GM18511 (cell line): ENCODE data around the gene MLPH.

ENCODE experiments used
- ATAC-seq: cut with Tn5 transposase; IDR thresholded peaks from one replicate; pipeline ENCODE4 v1.9.1; 2021; ENCODE audit warnings: mild to moderate bottlenecking, moderate library complexity; ENCODE audit not compliant: unreplicated experiment

The MLPH gene

DNA sequence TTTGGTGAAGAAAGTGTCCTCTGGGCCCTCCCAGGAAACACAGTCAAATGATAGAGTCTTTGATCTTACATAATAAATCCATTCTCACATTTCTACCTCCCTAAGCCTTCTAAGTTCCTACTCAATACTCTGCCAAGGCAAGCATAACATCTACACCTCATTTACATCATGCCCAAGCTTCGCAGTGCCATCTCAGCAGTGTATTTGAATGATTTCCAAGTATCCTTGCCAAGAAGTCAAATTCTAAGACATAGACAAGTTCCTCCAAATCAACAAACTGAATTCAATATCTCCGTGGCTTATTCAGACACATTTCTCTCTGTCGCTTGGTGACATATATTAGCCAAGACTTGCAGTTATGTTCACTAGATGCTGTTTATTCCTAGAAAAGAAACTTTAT is 8.1 kb upstream of the MLPH start:
- ATAC-seq, result no peak

DNA sequence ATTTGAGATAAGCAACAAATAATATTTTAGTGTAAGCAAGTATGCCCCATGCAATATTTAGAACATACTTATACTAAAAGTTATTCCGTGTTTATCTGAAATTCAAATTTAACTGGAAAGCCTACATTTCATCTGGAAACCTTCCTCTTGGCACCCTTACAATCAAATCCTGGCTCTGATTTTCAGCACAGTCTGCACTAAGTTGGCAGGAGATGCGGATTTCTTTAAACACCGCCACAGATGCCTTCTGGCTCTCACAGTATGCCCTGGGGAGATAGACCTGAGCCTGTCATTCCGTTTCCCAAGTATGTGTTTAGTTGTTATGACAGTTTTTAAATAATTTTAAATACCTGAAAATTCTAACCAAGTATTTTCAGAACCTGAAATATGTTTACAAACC is 7.3 kb upstream of the MLPH start:
- ATAC-seq, result no peak

DNA sequence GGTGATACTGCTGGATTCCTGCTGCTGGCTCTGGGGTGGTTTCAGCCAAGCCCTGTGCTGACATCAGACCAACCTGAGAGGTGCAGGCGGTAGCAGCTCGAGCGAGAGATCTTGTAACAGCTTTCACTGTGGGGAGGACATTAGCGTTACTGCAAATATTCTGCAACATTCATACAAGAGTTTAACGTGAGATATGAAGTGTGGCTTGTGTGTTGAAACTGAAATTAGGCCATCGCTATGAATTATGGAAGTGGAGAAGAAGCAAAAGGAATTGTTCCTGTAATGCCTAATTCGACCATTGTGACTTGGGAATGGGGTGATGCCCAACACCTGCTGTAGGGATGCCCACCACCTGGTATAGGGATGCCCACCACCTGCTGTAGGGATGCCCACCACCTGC is 6.5 kb upstream of the MLPH start:
- no peak for ATAC-seq

DNA sequence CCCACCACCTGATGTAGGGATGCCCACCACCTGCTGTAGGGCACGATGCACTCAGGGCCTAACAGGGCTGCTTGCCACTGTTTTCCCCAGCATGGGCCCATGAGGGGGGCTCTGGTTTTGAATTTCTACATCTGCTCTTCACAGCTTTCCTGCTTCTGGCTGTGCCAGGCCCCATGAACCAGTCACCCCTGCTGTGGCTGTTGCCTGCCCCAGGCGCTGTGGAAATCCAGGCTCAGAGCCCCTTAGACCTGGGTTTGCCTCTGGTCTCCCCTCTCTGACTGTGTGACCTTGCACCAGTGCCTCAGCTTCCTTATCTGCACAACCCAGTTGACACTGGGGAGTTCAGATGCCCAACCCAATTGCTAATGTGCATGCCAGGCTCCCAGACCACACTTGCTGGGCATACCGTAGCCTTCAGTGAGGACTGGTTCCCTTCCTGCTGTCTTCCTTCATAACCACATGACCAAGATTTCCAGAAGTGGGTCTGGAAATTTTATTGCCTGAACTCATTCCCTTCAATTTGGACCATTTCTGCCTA is 6.0 kb upstream of the MLPH start:
- no peak for ATAC-seq

DNA sequence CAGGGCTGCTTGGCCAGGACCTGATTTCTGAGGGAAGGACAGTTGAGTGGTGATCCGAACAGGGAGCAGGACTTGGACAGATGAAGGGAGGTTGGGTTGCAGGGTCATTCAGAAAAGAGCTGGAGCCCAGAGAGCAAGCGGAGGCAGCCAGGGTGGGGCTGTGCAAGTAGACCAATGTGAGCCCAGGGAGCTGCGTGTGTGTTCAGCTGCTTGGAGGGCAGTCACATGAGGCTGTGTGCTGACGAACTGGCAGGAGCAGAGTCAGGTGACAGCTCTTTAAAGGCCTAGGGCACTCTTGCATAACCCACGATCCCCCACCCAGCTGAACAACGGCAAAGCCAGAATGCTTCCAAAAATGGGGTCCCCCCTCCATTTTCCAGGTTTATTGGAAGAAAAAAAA is 4.6 kb upstream of the MLPH start:
- no peak for ATAC-seq

DNA sequence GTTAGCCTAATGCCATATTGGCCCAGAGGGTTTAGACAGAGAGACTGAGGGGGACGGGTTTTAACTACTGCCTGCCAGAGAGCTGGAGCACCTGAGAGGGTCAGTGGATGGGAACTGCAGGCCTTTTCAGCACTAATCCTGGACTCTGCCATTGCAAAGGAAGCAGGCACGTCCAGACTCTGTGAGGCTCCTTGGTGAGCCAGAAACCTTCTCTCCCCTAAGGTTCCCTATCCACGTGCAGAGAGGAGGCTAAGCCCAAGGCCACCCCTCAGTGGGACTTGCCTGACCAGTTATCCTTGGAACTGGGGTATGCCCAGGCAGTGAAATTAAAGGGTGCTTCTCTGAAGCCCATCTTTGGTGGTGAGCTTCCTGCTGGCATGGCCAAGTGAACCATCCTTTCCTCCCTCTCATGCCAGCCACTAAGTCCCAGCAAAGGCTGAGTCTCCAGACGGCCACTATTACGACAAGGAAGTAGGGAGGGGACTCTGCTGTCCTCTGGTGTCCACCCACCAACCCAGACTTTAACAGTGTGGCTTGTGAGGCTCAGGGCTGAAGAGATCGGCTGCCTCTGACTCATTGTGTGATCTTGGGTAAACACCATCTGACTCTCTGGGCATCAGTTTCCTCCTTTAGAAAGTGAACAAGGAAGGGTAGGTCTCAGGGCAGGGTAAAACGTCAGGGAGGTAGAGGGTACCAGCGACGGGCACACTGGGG is 3.9 kb upstream of the MLPH start:
- no peak for ATAC-seq

DNA sequence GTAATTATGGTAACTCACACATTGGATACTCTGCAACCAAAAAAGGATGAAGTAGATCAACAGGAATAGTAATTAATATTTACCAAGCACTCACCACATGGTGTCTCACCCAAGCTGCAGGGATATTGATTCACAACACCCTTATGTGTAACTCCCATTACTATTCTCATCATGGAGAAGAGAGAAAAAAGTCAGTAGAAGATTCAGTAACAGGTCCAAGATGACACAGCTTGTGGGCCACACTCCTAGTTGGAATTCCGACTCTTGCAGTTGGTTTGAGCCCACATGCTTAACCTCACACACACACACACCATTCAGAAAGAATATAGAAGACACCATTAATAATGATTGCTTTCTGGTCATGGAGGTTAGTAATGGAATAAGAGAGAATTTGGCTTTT is 1.7 kb upstream of the MLPH start:
- no peak for ATAC-seq

DNA sequence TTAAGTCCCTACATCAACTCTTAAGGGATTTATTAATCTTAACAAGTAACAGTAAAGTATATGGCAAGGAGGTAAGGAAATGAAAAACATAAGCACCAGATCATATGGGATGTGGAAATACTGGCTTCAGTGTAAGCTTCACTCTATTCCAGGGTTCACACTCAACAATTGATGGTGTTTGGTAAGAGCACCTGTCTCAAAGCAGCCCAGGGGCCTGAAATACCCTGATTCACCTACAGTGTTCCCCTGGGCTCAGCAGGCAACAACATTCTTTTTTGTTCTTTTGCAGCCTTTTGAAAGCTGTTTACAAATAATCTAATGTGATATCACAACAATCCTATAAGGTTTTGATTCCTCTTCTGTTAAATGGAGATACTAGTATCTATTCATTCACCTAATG is 1.2 kb upstream of the MLPH start:
- ATAC-seq, result no peak

DNA sequence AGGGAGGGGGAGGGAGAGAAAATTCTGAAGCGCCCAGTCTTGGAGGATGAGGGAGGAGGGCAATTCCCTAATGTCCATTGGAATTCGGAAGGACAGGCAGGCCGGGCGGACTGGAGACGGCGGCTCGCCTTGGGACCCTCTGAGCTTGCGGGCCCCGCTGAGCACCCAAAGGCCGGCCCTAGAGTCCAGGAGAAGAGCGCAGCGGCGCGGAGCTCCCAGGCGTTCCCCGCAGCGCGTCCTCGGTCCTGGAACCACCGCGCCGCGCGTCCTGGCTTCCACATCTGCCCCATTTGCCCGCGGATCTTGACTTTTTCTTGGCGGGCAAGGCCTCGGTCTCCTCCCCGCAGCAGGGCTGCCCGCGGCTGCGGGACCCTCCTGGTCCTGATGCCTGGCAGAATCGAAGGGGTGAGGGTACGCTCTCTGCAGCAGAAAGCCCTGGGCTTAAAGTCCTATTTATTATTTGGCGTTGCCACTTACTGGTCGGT is 675 bp upstream of the MLPH start:
- no peak for ATAC-seq

DNA sequence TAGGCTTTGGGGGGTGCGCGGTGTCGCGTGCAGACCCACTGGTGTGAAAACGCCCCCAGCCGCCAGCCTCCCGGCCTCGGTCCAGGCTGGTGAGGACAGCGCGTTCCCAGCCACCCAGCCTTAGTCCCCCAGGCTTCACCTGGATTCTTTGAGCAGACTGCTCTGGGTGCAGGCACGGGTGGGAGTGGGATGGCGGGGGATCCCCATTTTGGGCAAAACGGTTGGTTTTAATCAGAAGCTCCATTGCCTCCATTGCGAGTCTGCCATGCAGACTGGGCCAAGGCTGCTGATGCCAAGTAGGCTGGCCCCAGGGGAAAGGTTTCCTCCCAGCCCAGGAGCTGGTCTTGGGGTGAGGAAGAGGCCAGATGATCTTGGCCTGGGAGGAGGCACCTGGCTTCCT is 445 bp downstream of the MLPH start:
- no peak for ATAC-seq

DNA sequence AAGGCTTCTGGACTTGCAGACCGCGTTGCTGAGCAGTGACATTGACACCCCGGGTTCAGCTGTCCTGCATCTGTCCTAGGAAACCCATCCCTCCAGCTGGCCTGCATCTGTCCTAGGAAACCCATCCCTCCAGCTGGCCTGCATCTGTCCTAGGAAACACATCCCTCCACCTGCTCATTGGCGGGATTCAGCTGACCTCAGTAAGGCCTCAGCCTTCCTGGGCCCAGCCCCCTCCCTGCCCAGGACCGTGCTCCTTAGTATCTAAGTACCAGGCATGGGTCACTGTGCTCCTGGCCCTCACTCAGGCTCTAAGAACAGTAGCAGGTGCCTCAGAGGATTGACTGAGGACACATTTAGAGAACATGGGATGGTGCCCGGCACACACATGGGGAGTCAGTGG is 1.2 kb downstream of the MLPH start:
- ATAC-seq, result no peak

DNA sequence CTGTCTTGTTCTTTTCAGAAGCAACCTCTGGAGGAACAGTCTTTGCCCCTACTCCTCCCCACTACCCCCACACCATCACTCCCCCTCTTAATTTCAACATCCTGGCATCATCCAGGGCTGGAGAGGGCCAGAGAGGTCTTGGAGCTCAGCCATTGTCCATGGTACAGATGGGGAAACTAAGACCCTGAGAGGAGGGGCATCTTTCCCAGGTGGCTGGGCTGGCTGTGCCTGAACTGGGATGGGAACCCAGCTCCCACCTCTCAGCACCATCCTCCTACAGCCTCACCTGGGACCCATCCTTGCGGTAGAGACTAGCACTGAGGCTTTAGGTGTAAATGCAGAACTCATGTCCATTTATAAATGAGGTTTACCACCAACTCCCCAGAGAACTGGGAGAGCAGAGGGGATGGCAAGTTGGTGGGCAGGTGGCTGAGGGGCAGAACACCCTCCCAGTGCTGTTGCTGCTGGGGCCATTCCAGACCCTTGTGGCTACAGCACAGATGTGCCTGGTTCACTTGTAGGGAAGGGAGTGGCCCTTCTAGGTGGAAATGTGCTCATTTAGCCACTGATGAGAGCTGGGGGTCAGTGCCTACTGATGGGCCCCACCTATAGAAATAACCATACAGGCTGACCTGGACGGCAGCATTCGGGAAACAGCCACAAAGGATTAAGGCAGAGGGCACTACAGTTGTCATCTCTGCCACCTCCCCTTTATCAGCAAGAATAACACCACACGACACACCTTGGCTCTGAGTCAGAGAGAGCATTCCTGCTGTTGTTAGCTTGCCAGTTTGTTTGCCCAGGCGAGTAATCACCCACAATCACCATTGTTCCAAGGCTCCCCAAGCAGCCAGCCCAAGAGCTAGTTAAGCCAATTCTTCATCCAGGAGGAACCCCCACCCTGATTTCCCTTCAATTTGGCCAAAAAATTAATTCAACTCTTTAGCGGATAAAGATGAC is 2.1 kb downstream of the MLPH start:
- no peak for ATAC-seq

DNA sequence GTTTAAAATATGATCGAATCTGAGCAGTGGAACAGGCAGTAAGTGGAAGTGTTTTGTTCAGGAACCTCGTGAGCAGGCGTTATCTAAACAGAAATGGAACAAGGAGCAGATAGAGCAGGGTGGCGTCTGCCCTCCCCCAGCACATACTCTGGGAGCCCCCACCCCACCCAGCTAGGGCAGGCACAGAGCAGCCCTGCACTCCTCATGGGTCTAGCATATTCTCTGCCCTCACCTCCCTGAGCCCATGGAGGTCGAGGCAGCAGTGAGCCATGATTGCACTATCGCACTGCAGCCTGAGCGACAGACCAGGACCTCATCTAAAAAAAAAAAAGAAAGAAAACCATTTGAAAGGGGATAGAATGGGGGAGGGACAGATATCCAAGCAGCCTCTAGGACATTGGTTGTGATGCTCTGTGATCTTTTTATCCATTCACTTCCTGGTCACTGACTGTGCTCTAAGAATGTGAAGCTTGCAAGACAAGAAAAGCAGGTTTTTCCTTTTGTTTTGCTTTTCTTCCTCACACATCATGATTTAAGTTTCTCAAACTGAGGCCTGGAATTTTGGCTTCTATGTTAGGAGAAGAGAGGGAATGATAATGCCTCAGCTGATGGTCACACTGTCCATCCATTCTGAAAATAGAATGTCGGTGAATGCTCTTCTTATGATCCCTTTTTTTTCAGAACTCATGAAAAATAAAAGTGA is 3.1 kb downstream of the MLPH start:
- ATAC-seq, result no peak

DNA sequence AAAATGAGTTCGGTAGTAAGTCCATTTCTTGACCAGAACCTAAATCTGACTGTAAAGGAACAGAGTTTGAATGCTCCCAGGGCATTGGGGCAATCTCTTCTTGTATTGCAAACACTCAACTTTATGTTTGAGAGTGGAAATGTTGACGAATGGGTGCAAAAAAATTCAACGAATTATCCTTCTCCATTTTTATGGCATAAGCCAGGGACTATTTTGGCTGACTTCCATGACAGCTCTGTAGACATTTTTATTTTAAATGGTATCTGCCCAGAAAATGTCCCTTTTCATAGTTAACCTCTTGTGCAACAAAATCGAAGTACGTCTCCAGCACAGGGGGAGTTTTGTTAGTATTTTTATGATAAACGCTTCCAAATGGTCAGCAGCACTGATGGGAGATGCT is 3.7 kb downstream of the MLPH start:
- no peak for ATAC-seq

DNA sequence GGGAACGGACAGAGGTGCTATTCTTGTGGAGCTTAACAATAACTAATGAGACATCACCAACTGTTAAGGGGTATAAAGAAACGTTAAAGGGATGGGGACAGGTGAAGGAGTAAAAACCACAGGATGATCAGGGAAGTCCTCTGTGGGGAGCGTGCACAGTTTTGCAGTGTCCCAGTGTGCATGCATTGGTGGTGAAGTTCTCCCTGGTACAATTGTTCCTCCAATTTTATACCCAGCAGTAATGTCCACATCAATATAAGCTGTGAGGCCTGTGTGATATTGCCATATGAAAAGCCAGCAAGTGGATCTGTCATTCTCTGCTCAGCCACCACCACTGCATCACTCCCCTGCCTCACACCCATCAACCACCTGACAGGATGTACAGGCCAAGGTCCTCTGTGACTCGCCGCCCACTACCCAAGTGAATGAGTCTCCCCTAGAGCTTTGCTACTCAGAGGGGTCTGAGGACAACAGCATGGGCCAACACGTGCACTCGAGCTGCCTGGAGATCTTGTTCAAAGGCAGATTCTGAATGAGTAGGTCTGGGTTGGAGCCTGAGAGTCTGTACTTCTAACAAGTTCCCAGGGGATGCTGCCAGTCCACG is 4.6 kb downstream of the MLPH start:
- no peak for ATAC-seq

DNA sequence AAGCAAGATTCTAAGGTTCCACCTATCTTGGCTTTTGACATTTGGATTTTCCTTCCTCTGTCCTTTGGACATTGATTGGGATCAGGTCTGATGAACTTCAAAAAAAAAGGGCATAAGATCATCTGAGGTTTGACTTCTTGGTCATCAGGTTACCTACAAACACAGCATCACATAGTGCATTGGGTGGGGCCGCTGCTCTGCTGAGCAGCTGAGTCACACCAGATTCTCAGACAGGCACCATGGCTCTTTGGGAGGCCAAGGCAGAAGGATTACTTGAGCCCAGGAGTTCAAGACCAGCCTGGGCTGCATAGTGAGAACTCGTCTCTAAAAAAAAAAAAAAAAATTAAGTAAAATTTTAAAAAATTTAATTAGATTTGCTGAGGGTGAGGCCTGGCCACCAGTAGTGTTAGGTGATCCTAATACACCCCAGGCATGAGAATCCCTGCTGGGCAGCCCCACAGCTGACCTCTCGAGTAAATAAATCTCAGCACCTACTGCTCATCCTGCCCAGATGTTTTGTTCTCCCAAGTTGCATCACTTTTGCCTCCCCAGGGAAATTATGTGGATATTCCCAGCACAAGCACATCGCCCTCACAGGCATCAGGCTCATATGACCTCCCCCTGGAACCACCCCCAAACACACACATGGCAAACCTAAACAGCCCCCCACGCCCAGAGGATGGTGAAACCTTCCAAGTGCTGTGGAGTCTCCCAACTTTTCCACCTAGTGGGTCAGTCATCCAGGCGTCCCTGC is 5.3 kb downstream of the MLPH start:
- no peak for ATAC-seq

DNA sequence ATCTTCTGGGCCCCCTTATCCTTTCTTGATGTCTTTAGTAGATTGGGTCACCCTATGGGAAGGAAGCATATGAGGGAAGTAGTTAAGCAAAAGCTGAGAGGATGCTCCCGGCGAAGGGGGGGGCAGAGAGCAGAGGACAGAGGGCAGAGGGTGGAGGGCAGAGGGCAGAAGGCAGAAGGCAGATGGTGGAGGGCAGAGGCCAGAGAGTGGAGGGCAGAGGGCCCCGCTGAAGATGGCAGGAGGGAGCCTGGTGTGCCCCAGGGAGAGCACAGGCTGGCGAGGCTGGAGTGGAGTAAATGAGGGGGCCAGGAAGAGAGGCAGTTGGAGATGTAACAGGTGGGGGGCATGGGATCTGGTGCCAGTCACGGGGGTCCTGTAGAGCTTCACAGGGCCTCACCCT is 7.0 kb downstream of the MLPH start:
- no peak for ATAC-seq

DNA sequence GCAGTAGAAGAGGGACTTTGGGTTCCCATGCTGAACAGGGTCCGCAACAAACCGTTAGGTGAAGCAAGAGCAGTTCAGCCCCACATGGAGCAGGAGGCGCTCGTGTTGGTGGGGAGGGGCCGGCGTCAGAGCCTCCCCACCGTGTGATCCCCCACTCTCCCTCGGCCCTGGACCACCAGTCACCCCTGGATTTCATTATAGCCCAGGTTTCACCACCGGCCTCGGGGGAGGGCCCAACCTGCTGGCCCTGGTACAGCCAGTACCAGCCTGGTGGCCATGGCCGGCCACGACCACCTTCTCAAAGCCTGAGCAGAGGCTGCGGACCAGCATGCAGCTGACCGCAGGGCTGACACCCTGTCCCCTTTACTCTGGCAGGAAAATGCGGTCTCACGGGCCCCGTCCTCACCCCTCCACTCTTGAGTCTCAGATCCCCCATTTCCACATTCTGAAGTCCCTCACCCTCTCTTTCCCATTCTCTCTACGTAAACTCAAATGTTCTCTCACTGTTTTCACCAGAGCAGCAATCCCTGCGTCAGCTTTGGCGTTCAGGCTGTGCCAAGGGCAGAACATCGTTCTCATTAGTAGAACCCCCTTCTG is 8.6 kb downstream of the MLPH start:
- ATAC-seq, result no peak

DNA sequence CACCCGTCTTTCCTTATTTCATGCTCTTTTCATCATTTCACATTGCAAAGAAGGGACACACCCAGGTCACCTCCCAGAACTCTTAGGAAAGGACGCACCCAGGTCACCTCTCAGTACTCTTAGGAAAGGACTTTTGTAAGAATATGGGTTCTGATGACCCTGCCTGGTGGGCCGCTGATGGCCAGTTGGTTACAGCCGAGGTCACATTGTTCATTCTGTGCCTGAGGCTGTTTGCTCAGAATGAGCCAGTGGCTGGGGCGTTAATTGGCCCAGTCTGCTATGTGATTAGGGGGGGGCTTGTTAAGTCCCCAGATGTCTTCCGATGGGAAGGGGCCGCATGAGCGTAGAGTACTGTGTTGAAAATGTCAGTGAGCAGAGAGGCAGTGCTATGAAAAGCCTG is 9.4 kb downstream of the MLPH start:
- ATAC-seq, result no peak
